Subcutaneous abdominal adipose tissue (tissue), 5 donors: Measurements from ENCODE around the gene TBC1D12.
A peak's percentile ranks its signal among the peaks of the same experiment; 100 is the strongest.

ENCODE experiments used
- H3K27ac ChIP-seq: one replicate; pipeline ENCODE4 v1.7.0; 2013; ENCODE audit warnings: low read depth, mild to moderate bottlenecking, inconsistent platforms, low read length, moderate library complexity
- H3K27me3 ChIP-seq, 5 donors: one replicate each; pipeline ENCODE4 v1.7.0; 2013; ENCODE audit warnings: low read length in 5 of 5, inconsistent platforms in 1 of 5; ENCODE audit not compliant: control insufficient read depth in 5 of 5, insufficient read depth in 4 of 5
- H3K36me3 ChIP-seq, 5 donors: one replicate each; pipeline ENCODE4 v1.7.0; 2013; ENCODE audit warnings: low read length in 5 of 5; ENCODE audit not compliant: control insufficient read depth in 5 of 5, insufficient read depth in 5 of 5
- H3K4me1 ChIP-seq, 5 donors: one replicate each; pipeline ENCODE4 v1.7.0; 2013; ENCODE audit warnings: low read length in 5 of 5, mild to moderate bottlenecking in 3 of 5, moderate library complexity in 1 of 5; ENCODE audit not compliant: control insufficient read depth in 5 of 5, insufficient read depth in 5 of 5
- H3K4me3 ChIP-seq, 5 donors: one replicate each; pipeline ENCODE4 v1.7.0; 2013; ENCODE audit warnings: low read length in 5 of 5, low read depth in 1 of 5
- H3K9ac ChIP-seq, 5 donors: one replicate each; pipeline ENCODE4 v1.7.0; 2013; ENCODE audit warnings: low read length in 5 of 5, mild to moderate bottlenecking in 4 of 5, moderate library complexity in 3 of 5
- H3K9me3 ChIP-seq, 5 donors: one replicate each; pipeline ENCODE4 v1.7.0; 2013; ENCODE audit warnings: low read length in 5 of 5; ENCODE audit not compliant: control insufficient read depth in 5 of 5
- donor health status: healthy.
- donor health status: healthy.
- donor health status: healthy.
- donor health status: healthy.
- donor health status: healthy.

The TBC1D12 gene

DNA sequence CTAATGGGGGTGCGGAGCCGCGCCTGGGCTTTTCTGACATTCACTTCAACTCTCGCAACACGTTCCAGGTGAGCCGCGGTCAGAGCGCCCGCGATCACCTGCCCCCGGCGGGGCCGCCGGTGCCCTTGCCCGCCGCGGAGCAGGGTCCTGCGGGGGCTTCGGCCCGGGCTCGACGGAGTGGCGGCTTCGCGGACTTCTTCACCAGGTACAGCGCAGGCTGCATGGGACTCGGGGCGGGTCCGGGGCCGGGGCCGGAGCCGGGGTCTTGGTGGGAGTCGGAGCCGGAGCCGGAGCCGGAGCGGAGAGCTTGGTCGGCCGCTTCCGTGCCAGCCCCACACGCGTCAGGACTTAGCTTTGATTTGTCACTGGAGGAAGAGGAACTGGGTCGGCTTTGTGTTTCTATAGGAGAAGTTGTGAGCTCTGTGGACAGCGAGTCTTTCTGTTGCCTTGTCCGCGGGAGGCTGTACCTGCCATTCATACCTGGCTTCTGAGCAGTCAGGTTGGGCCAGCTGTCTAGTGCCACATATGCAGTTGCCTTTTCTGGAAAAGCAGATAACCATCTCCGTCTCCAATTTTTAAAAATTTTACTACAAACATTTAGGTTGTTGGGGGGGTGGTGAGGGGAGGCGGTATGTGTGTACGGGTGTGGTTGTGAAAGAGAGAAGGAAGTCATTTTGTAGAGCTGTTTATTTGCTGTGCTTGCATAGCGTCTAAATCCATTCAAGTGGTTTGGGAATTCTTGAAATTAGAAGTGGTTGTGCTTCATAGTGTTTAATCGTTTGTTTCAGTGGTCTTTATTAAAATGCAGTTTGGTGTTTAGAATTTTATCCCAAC is 1.3 kb downstream of the TBC1D12 start:
- H3K9me3 ChIP-seq, result no peaks in the 10 kb centered on the region
- peak overlapping the region; percentile 44 to 95 (median 88) for H3K9ac ChIP-seq
- peak overlapping the region; percentile 79 for H3K27ac ChIP-seq
- H3K36me3 ChIP-seq, result no peaks in the 10 kb centered on the region
- H3K4me3 ChIP-seq, result peak overlapping the region; percentile 84 to 94 (median 91)
- H3K27me3 ChIP-seq, result no peaks in the 10 kb centered on the region
- peaks cover 0 to 24% (median 24%) of the 10 kb centered on the region in 5 donors for H3K4me1 ChIP-seq

DNA sequence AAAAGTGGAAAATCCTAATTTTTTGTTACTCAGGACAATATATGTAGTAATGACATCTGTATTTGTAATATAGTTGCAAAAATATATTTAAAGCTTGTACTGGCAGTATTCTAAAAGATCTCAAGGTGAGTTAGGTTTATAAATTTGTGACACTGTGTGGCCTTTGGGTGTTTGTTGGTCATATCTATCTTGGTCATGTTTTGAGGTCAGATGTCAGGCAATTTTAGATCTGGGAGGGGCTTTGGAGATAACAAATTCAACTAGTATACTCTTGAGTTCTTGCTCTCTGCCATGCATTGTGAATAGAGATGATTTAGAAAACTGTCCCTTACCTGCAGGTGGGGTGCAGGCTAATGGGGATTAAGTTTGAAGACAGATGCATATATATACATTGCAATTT is 3.1 kb downstream of the TBC1D12 start:
- Histone ChIP-seq H3K27me3 (no peaks in the 10 kb centered on the region), H3K4me1 (peaks cover 0 to 31% (median 28%) of the 10 kb centered on the region in 5 donors), H3K9me3 (no peaks in the 10 kb centered on the region), H3K4me3 (peak overlapping the region in 1 of 5 donors; percentile 22), H3K27ac (no peak overlapping the region), H3K36me3 (no peaks in the 10 kb centered on the region), H3K9ac (no peak overlapping the region)

DNA sequence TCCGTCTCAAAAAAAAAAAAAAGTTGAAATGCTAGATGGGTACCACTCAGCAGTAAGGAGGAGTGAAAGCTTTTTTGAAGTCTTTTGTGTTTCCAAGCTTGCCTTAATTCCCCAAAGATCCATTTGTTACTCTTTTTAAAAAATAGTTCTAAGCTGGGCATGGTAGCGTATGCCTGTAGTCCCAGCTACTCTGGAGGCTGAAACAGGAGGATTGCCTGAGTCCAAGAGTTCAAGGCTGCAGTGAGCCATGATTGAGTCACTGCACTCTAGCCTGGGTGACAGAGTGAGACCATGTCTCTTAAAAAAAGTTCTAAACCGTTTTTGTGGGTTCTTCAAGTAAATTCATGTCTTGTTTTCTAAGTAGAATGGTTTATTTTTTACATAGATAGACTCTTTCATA is 5.3 kb downstream of the TBC1D12 start:
- H3K27ac ChIP-seq, result no peak overlapping the region
- H3K4me3 ChIP-seq, result no peak overlapping the region
- no peaks in the 10 kb centered on the region for H3K9me3 ChIP-seq
- no peaks in the 10 kb centered on the region for H3K27me3 ChIP-seq
- H3K9ac ChIP-seq, result no peak overlapping the region
- H3K36me3 ChIP-seq, result no peaks in the 10 kb centered on the region
- peaks cover 0 to 31% (median 25%) of the 10 kb centered on the region in 5 donors for H3K4me1 ChIP-seq

DNA sequence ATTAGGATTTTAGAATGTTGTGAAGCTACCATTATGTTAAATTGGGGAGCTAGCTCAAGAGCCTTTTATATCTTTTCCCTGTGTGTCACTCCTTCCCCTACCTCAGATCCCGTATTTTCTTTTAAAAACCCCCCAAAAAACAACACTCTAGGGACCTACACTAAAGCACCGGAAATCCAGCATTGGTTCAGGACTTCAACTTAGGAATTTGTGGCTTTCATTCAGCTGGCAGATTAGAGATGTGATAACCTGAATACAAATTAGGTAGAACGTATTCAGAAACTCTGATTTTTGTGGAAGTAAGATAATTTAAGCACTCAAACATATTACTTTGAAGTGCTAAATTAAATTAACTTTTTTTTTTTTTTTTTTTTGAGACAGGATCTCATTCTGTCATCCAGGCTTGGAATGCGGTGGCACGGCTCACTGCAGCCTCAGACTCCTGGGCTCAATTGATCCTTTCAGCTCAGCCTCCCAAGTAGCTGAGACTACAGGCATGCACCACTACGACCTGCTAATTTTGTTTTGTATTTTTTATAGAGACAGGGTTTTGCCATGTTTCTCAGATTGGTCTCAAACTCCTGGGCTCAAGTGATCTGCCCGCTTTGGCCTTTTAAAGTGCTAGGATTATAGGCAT is 6.8 kb downstream of the TBC1D12 start:
- no peak overlapping the region for H3K27ac ChIP-seq
- H3K9ac ChIP-seq, result peak overlapping the region in 1 of 5 donors; percentile 35
- peaks cover 0 to 34% (median 27%) of the 10 kb centered on the region in 5 donors for H3K4me1 ChIP-seq
- H3K4me3 ChIP-seq, result no peak overlapping the region
- no peaks in the 10 kb centered on the region for H3K36me3 ChIP-seq
- H3K27me3 ChIP-seq, result no peaks in the 10 kb centered on the region
- H3K9me3 ChIP-seq, result no peaks in the 10 kb centered on the region

DNA sequence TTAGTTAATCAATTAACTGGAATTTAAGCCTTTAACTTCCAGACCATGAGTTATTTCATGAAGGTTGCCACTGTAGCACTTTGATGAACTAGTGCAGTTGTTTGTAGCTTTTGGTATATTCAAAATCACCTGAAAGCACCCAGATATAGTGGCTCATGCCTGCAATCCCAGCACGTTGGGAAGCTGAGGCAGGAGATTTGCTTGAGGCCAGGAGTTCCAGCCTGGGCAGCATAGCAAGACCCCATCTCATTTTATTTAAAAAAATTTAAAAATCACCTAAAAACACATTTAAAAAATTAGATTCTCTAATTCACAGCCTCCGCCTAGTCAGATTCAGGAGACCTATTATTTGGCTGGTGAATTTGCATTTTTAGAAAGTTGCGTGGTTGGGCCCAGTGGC is 9.0 kb downstream of the TBC1D12 start:
- Histone ChIP-seq H3K36me3 (no peaks in the 10 kb centered on the region), H3K27me3 (no peaks in the 10 kb centered on the region), H3K9me3 (no peaks in the 10 kb centered on the region), H3K4me3 (no peak overlapping the region), H3K4me1 (peaks cover 0 to 19% (median 14%) of the 10 kb centered on the region in 5 donors), H3K27ac (no peak overlapping the region), H3K9ac (no peak overlapping the region)

DNA sequence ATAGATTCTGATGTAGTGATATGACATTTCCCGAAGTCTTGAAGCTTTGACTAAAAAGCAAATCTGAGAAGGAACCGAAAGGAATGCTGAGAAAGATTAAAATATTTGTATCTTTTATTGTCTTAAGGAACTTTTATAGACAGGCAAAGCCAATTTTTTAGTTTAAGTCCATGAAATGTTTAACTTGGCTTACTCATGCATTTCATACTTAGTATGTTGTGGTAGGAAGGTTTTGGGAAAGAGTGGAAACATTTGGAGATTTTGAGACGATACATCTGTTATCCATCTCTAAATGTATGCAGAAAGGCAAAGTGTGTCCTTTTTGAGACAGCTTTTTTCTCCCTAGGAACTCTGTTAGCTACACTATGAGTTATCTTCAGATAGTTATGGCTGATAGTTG is 10.1 kb downstream of the TBC1D12 start:
- H3K27me3 ChIP-seq, result no peaks in the 10 kb centered on the region
- no peak overlapping the region for H3K9ac ChIP-seq
- H3K9me3 ChIP-seq, result no peaks in the 10 kb centered on the region
- H3K36me3 ChIP-seq, result no peaks in the 10 kb centered on the region
- no peak overlapping the region for H3K27ac ChIP-seq
- H3K4me1 ChIP-seq, result peaks cover 0 to 23% (median 16%) of the 10 kb centered on the region in 5 donors
- no peak overlapping the region for H3K4me3 ChIP-seq

DNA sequence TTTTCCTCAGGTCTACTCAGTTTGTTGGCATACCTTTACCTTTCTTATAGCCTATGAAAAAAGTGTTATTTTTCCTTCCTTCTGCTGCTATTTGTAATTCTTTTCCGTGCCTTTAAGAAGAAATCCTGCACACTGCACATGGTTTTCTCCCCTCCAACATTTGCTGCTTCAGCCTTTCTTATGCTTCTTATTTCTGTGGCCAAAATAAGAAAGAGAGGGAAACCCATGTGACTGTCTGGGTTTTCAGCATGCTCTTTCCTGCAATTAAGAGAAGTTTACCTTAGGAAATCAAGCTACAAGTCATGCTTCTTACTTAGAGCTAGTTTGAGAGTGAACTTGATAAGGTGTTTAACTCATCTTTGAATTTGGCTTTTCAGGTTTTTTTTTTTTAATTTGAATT is 11.0 kb downstream of the TBC1D12 start:
- Histone ChIP-seq H3K4me1 (peaks cover 0 to 23% (median 16%) of the 10 kb centered on the region in 5 donors), H3K36me3 (no peaks in the 10 kb centered on the region), H3K9ac (no peak overlapping the region), H3K9me3 (no peaks in the 10 kb centered on the region), H3K27me3 (no peaks in the 10 kb centered on the region), H3K27ac (no peak overlapping the region), H3K4me3 (no peak overlapping the region)

DNA sequence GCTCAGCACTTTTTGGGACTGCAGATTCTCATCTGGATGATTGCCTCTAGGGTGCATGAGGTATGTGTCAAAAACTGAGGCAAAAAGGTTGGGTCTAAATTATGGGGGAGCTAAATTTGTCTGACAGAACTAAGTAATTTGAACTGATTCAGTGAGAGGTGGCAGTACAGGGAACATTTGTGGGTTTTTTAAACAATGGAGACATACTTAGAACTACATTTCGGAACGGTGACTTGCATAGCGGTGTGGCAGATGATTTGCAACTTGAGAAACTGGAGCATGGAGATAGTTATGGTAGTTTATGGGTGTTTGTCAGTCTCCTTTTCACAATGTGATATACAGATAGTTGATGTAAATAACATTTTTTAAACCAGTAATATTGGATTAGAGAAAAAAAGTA is 14.6 kb downstream of the TBC1D12 start:
- Histone ChIP-seq H3K27me3 (no peaks in the 10 kb centered on the region), H3K9ac (no peak overlapping the region), H3K4me1 (peaks cover 0 to 21% (median 12%) of the 10 kb centered on the region in 5 donors), H3K27ac (no peak overlapping the region), H3K4me3 (no peak overlapping the region), H3K9me3 (no peaks in the 10 kb centered on the region), H3K36me3 (no peaks in the 10 kb centered on the region)

DNA sequence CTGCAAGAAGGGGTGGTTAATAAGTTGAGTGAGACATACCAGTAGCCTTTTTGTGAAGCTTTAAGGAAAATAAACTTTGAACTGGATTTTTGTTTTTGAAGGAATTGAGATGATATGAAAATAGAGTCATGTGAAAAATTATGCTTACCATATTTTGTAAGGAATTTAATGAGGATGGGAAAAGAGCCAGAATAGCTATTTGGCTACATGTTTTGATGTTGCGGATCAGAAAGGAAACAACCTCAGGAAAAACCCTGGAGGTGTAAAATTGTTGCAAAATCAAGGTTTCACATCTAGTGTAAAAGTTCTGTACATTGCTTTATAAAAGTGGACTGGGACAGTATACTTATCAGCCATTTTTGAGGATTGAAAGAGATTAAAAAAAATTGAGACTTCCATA is 15.0 kb downstream of the TBC1D12 start:
- no peaks in the 10 kb centered on the region for H3K36me3 ChIP-seq
- H3K4me3 ChIP-seq, result no peak overlapping the region
- peaks cover 0 to 19% (median 12%) of the 10 kb centered on the region in 5 donors for H3K4me1 ChIP-seq
- H3K27me3 ChIP-seq, result no peaks in the 10 kb centered on the region
- no peak overlapping the region for H3K27ac ChIP-seq
- H3K9ac ChIP-seq, result no peak overlapping the region
- H3K9me3 ChIP-seq, result no peaks in the 10 kb centered on the region

DNA sequence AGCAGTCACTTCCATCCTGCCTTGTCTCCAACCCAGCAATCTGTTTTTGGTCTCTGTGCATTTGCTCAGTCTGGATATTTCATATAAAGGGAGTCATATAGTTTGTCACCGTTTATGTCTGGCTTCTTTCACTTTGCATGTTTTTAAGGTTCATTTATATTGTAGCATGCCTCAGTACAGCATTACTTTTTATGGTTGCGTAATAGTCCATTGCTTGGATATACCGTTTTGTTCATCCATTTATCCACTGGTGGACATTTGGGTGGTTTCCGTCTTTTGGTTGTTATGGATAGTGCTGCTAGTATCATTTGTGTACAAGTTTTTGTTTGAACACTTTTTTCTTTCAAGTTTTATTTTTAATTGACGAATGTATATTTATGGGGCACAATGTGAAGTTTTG is 18.2 kb downstream of the TBC1D12 start:
- no peaks in the 10 kb centered on the region for H3K36me3 ChIP-seq
- no peak overlapping the region for H3K4me3 ChIP-seq
- H3K27me3 ChIP-seq, result no peaks in the 10 kb centered on the region
- H3K4me1 ChIP-seq, result peaks cover 0 to 11% (median 9%) of the 10 kb centered on the region in 5 donors
- H3K27ac ChIP-seq, result no peak overlapping the region
- peaks cover 0 to 4% (median 3%) of the 10 kb centered on the region in 5 donors for H3K9me3 ChIP-seq
- H3K9ac ChIP-seq, result no peak overlapping the region
